ENCODE data around the gene EGF.

DNA sequence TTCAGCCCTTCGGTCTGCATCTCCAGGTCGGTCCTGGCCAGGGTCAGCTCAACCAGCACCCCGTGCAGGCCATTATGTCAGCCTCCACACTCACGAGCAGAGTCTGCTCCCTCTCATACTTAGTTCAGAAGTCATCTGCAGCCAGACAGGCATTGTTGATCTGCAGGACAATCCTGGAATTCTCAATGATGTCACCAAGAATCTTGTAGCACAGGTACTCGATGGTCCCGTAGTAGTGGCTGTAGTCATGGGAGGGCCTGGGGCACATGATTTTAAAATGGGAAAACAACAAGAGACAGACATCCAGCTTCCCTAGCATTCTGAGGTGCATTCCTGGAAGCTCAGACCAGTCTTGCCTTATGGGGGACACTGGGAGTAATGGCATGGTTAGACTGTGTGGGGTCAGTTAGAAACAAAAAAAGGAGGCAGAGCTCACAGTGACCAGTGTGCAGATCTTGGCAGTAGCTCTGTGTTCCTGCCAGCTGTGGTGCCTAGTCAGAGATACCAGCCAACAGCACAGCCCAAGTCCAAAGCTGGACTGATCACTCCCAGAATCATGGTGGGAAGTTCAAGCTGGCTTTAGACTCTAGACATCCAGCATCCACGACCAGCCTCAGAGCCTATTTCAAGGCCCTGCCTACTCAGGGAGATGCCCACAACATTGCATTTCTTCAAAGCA, 32.9 kb upstream of the EGF start:
- no peak for TF ChIP-seq POLR2A (IDR thresholded peaks at IDR 0.05)
- no peak for TF ChIP-seq CTCF (IDR thresholded peaks at IDR 0.05 in 8 of 11, conservative IDR thresholded peaks at IDR 0.05 in 3 of 11)
